Kidney (tissue), 14 donors: Measurements from ENCODE around the gene OSBPL10. TPM values are rescaled to one million over a fixed set of nuclear protein-coding genes. Genes with fewer than 3 reads are reported as not detected.

Experiments
- DNase-seq, 5 donors: peaks; one replicate each; pipeline ENCODE4 v3.0.0-alpha.2; 2013 to 2020
- FAIRE-seq: peaks from 2 replicates; lab custom pipeline; 2012; peaks lifted over from hg19 to GRCh38; lab: Jason Lieb, UNC
- H3K27ac ChIP-seq, 2 donors: one replicate each; pipeline ENCODE4 v1.7.0; 2013; ENCODE audit warnings: low read depth in 2 of 2, low read length in 2 of 2, inconsistent platforms in 1 of 2
- H3K27me3 ChIP-seq: one replicate; pipeline ENCODE4 v1.7.1; 2013; ENCODE audit warnings: low read length, inconsistent platforms; ENCODE audit not compliant: control insufficient read depth, insufficient read depth
- H3K36me3 ChIP-seq, 3 donors: one replicate each; pipeline versions ENCODE4 v1.7.0 to v1.7.1; 2013; ENCODE audit warnings: low read length in 3 of 3, control low read depth in 1 of 3, inconsistent platforms in 1 of 3; ENCODE audit not compliant: insufficient read depth in 3 of 3, control insufficient read depth in 2 of 3
- H3K4me1 ChIP-seq, 3 donors: one replicate each; pipeline versions ENCODE4 v1.7.0 to v1.7.1; 2013; ENCODE audit warnings: low read length in 3 of 3, inconsistent platforms in 1 of 3, low read depth in 1 of 3; ENCODE audit not compliant: control insufficient read depth in 2 of 3, insufficient read depth in 2 of 3
- H3K4me3 ChIP-seq, 3 donors: one replicate each; pipeline versions ENCODE4 v1.7.0 to v1.8.1; 2013; ENCODE audit warnings: low read length in 3 of 3, control low read depth in 1 of 3, inconsistent platforms in 1 of 3
- H3K9ac ChIP-seq, 3 donors: one replicate each; pipeline versions ENCODE4 v1.7.0 to v1.7.1; 2013; ENCODE audit warnings: low read length in 3 of 3, control low read depth in 1 of 3, inconsistent platforms in 1 of 3
- H3K9me3 ChIP-seq, 3 donors: one replicate each; pipeline versions ENCODE4 v1.7.0 to v1.7.1; 2013; ENCODE audit warnings: low read length in 3 of 3, control low read depth in 1 of 3, inconsistent platforms in 1 of 3; ENCODE audit not compliant: control insufficient read depth in 2 of 3, insufficient read depth in 1 of 3
- CTCF ChIP-seq: IDR thresholded peaks from 3 replicates; pipeline ENCODE4 v1.5.1; 2012; ENCODE audit warnings: mild to moderate bottlenecking, moderate library complexity, borderline replicate concordance; ENCODE audit not compliant: insufficient read depth; ENCODE audit errors: extremely low read depth
- intact Hi-C: fragments of 100-400 bp; cut with DNase I; formaldehyde crosslinking; loops from one replicate; pipeline ENCODE4 v1.11.1; 2022
- polyA plus RNA-seq: library from polyadenylated mRNA; stranded (reverse); fragments of 350-450 nt; fragmentation: Illumina TruSeq; extraction: RNeasy Lipid Tissue Mini Kit (QIAGEN cat#74804); gene quantifications from one replicate; pipeline ENCODE4 v1.2.3, GENCODE V29; 2014; ENCODE audit warnings: low read depth, low replicate concordance; ENCODE audit not compliant: insufficient read depth
- total RNA-seq: library from RNA; stranded (reverse); fragmentation: NEBNext Ultra II Directional; extraction: Animal tissue kit (Norgen Biotek cat#: 25700); gene quantifications from one replicate; pipeline ENCODE4 v1.2.1, GENCODE V29; 2021
- donor health status: control.
- donor health status: control.
- donor health status: control.
- donor health status: control.
- donor health status: control.
- donor health status: DM: yes; HTN: yes; CAD: no.
- donor health status: Normal renal cell carcinoma (clear cell type).

Gene OSBPL10
- total and polyA plus RNA-seq, 2 donors from 2014 or later, result 11.8 to 89.3 TPM

- H3K27me3 ChIP-seq, result no peaks in the 10 kb centered on the region
- no peak for DNase-seq
- no peaks in the 10 kb centered on the region for H3K4me1 ChIP-seq
- no peak overlapping the region for H3K27ac ChIP-seq
- no peak for TF ChIP-seq CTCF
- intact Hi-C loops, result no loop called here
- H3K9me3 ChIP-seq, result no peaks in the 10 kb centered on the region
- H3K4me3 ChIP-seq, result no peak overlapping the region
- no peak for FAIRE-seq
- H3K36me3 ChIP-seq, result no peaks in the 10 kb centered on the region
- H3K9ac ChIP-seq, result no peak overlapping the region
These were observed 364.4 kb downstream of the OSBPL10 start for GRCh38 chr3:31616711-31617110.

- H3K4me1 ChIP-seq, result no peaks in the 10 kb centered on the region
- no peak for FAIRE-seq
These were observed 365.8 kb downstream of the OSBPL10 start for GRCh38 chr3:31615071-31615875.

GRCh38 chr3:31614162-31614921 is 366.7 kb downstream of the OSBPL10 start:
- Histone ChIP-seq H3K36me3 (no peaks in the 10 kb centered on the region), H3K4me1 (no peaks in the 10 kb centered on the region), H3K9ac (no peak overlapping the region), H3K4me3 (no peak overlapping the region), H3K27ac (no peak overlapping the region), H3K27me3 (no peaks in the 10 kb centered on the region), H3K9me3 (no peaks in the 10 kb centered on the region)
- FAIRE-seq (no peak), DNase-seq (no peak)
- intact Hi-C loops, result no loop called here
- no peak for TF ChIP-seq CTCF

More at GRCh38 chr3:31615071-31615875, 365.8 kb downstream of the OSBPL10 start:
- intact Hi-C loops, result no loop called here
- H3K27me3 ChIP-seq, result no peaks in the 10 kb centered on the region
- H3K9ac ChIP-seq, result no peak overlapping the region
- no peak overlapping the region for H3K27ac ChIP-seq
- no peak for DNase-seq
- no peaks in the 10 kb centered on the region for H3K9me3 ChIP-seq
- TF ChIP-seq CTCF, result no peak
- H3K36me3 ChIP-seq, result no peaks in the 10 kb centered on the region
- no peak overlapping the region for H3K4me3 ChIP-seq
